HG03045 (cell line): Measurements from ENCODE around the gene SEC14L1.
"Not testable (repeated sequence)": the region's sequence is repeated elsewhere in the genome, so short reads cannot be mapped to it uniquely, and the experiment has no call there.

ENCODE experiments used
- ATAC-seq: cut with Tn5 transposase; IDR thresholded peaks from one replicate; pipeline ENCODE4 v1.9.1; 2021; ENCODE audit warnings: mild to moderate bottlenecking, moderate library complexity; ENCODE audit not compliant: unreplicated experiment

Gene SEC14L1

GRCh38 chr17:77254951-77255825 is 114.4 kb downstream of the SEC14L1 start:
- ATAC-seq = no peak

GRCh38 chr17:77255970-77256369 is 115.2 kb downstream of the SEC14L1 start:
- ATAC-seq = not testable (repeated sequence)

GRCh38 chr17:77256710-77257109 is 115.9 kb downstream of the SEC14L1 start:
- no peak for ATAC-seq

- no peak for ATAC-seq
Observed at GRCh38 chr17:77257169-77257568, 116.4 kb downstream of the SEC14L1 start.

GRCh38 chr17:77257596-77258458 is 117.1 kb downstream of the SEC14L1 start:
- ATAC-seq = no peak

GRCh38 chr17:77258638-77259037 is 117.9 kb downstream of the SEC14L1 start:
- no peak for ATAC-seq

- no peak for ATAC-seq
Observed at GRCh38 chr17:77264617-77265230, 124.0 kb downstream of the SEC14L1 start.

GRCh38 chr17:77266213-77266612 is 125.4 kb downstream of the SEC14L1 start:
- ATAC-seq = no peak
